Skeletal muscle tissue (tissue), 4 donors: ENCODE measurements around the gene DPF3. TPM values are rescaled to one million over a fixed set of nuclear protein-coding genes. Genes with fewer than 3 reads are reported as not detected.

Source experiments
- H3K27ac ChIP-seq: one replicate; pipeline ENCODE4 v1.7.0; 2013; ENCODE audit warnings: mild to moderate bottlenecking, low read depth, low read length, inconsistent platforms
- H3K27me3 ChIP-seq, 3 donors: one replicate each; pipeline ENCODE4 v1.7.0; 2013; ENCODE audit warnings: low read length in 3 of 3; ENCODE audit not compliant: control insufficient read depth in 3 of 3, insufficient read depth in 3 of 3
- H3K36me3 ChIP-seq, 3 donors: one replicate each; pipeline ENCODE4 v1.7.0; 2013; ENCODE audit warnings: low read length in 3 of 3; ENCODE audit not compliant: control insufficient read depth in 3 of 3, insufficient read depth in 3 of 3
- H3K4me1 ChIP-seq, 3 donors: one replicate each; pipeline ENCODE4 v1.7.0; 2013; ENCODE audit warnings: low read length in 3 of 3, mild to moderate bottlenecking in 3 of 3; ENCODE audit not compliant: control insufficient read depth in 3 of 3, insufficient read depth in 3 of 3
- H3K4me3 ChIP-seq, 3 donors: one replicate each; pipeline ENCODE4 v1.7.0; 2013; ENCODE audit warnings: low read length in 3 of 3
- H3K9ac ChIP-seq, 3 donors: one replicate each; pipeline ENCODE4 v1.7.0; 2013; ENCODE audit warnings: low read length in 3 of 3, mild to moderate bottlenecking in 3 of 3, moderate library complexity in 2 of 3, low read depth in 1 of 3
- H3K9me3 ChIP-seq, 3 donors: one replicate each; pipeline ENCODE4 v1.7.0; 2013; ENCODE audit warnings: low read length in 3 of 3; ENCODE audit not compliant: control insufficient read depth in 3 of 3
- total RNA-seq: library from RNA; depleted of rRNA; stranded (reverse); fragments of >200 nt; gene quantifications from one replicate; pipeline ENCODE4 v1.2.3, GENCODE V29; 2014
- donor health status: Osteomylitis.

DPF3 gene
- total RNA-seq, 1 donor from 2014 or later, result 1.6 TPM

DNA sequence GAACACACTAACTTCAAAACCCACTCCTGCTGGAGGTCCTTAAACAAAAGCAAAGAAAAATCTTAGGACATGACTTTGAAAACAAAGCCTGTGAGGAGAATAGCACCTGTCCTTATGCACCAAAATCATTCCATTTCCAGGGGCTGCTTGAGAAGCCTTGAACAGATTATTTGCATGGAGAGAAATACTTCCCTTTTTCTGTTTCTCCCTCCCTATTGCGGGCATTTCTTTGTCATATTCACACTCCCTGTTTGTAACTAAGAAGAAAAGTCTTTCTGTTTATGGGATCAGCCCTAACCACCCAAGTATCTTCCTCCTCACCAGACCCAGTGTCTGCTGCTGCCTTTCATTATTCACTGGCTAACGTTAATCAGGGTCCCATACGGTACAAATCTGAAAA is 218.8 kb downstream of the DPF3 start:
- H3K27me3 ChIP-seq, result no peaks in the 10 kb centered on the region
- no peak overlapping the region for H3K4me3 ChIP-seq
- peaks cover 6 to 15% (median 6%) of the 10 kb centered on the region in 3 donors for H3K36me3 ChIP-seq
- no peak overlapping the region for H3K9ac ChIP-seq
- no peaks in the 10 kb centered on the region for H3K9me3 ChIP-seq
- H3K27ac ChIP-seq, result no peak overlapping the region
- H3K4me1 ChIP-seq, result peaks cover 0 to 20% (median 14%) of the 10 kb centered on the region in 3 donors

DNA sequence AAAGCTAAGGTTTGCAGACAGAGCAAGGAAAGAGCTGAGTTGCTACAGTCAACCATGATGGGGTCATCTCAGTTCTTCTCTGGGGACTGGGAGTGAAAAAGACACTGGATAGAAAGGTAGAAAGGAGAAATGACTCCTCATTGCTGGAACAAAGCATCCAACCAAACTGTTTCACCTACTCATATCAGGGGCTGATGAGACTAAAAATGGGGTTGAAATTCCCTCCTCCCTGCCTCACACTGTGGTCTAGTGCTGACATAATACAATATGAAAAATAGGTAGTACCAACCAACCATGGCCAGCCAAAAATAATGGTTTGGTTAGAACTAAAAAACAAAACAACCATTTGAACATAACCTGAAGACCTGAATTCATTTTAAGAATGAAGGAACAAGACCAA is 220.7 kb downstream of the DPF3 start:
- no peak overlapping the region for H3K27ac ChIP-seq
- peaks cover 8 to 20% (median 15%) of the 10 kb centered on the region in 3 donors for H3K36me3 ChIP-seq
- H3K9ac ChIP-seq, result no peak overlapping the region
- H3K9me3 ChIP-seq, result no peaks in the 10 kb centered on the region
- no peak overlapping the region for H3K4me3 ChIP-seq
- peaks cover 0 to 9% (median 6%) of the 10 kb centered on the region in 3 donors for H3K4me1 ChIP-seq
- no peaks in the 10 kb centered on the region for H3K27me3 ChIP-seq

DNA sequence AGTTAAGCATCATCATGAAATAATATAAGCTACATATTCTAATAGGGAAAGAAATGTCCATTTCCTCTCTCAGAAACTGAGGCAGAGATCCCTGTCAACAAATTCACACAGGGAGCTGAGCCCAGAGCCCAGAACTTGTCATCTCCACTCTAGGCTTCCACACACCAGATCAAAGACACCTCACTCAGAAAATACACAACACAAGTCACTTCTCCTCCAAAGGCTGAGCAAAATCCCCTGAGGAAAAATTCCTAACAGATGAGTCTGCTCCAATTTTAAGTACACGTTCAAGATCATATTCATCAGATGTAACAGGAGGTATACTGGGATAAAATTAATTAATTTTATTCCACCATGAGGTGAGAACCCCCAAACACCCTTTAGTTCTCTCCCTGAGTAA is 227.3 kb downstream of the DPF3 start:
- no peaks in the 10 kb centered on the region for H3K9me3 ChIP-seq
- H3K4me3 ChIP-seq, result no peak overlapping the region
- no peaks in the 10 kb centered on the region for H3K4me1 ChIP-seq
- no peak overlapping the region for H3K9ac ChIP-seq
- no peak overlapping the region for H3K27ac ChIP-seq
- H3K36me3 ChIP-seq, result peaks cover 2 to 9% (median 5%) of the 10 kb centered on the region in 3 donors
- no peaks in the 10 kb centered on the region for H3K27me3 ChIP-seq

DNA sequence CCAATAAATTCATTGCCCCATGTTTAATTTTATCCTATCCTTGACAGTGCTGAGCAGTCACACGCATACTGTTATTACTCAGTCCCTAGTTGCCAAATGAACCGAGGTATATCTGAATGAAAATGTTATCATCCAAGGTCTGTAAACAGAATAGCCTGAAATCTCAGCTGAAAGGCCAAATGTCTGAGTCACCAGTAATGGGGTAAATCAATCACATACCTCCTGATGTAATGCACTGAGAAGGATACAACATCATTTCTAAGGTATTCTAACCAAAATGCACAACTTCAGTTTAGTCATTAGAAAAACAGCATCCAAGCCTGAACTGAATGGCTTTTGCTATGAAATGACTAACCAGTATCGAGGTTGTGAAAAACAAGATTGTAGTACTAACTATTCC is 228.6 kb downstream of the DPF3 start:
- Histone ChIP-seq H3K4me3 (no peak overlapping the region), H3K27ac (no peak overlapping the region), H3K9ac (no peak overlapping the region), H3K36me3 (peaks cover 7 to 14% (median 8%) of the 10 kb centered on the region in 3 donors), H3K9me3 (no peaks in the 10 kb centered on the region), H3K4me1 (no peaks in the 10 kb centered on the region), H3K27me3 (no peaks in the 10 kb centered on the region)

DNA sequence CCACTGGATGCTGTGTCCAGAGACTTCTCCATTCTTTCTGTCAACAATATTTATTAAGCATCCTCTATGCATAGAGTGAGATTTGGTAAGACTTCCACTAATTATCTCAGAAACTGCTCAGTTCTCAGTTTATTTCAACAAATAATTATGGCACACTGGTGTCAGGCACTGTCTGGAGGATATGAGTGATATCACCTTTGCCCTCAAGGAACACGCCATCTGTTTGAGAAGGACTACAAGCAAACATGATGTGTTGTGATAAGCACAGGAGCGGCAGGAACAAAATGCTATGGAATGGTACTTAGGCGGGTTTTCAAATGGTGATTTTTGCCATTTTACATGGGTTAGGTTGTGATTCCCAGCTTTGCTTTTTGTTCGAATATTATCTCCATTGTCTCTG is 229.2 kb downstream of the DPF3 start:
- H3K4me3 ChIP-seq, result no peak overlapping the region
- peaks cover 5 to 12% (median 5%) of the 10 kb centered on the region in 3 donors for H3K36me3 ChIP-seq
- no peaks in the 10 kb centered on the region for H3K9me3 ChIP-seq
- no peak overlapping the region for H3K27ac ChIP-seq
- H3K9ac ChIP-seq, result no peak overlapping the region
- no peaks in the 10 kb centered on the region for H3K27me3 ChIP-seq
- no peaks in the 10 kb centered on the region for H3K4me1 ChIP-seq

DNA sequence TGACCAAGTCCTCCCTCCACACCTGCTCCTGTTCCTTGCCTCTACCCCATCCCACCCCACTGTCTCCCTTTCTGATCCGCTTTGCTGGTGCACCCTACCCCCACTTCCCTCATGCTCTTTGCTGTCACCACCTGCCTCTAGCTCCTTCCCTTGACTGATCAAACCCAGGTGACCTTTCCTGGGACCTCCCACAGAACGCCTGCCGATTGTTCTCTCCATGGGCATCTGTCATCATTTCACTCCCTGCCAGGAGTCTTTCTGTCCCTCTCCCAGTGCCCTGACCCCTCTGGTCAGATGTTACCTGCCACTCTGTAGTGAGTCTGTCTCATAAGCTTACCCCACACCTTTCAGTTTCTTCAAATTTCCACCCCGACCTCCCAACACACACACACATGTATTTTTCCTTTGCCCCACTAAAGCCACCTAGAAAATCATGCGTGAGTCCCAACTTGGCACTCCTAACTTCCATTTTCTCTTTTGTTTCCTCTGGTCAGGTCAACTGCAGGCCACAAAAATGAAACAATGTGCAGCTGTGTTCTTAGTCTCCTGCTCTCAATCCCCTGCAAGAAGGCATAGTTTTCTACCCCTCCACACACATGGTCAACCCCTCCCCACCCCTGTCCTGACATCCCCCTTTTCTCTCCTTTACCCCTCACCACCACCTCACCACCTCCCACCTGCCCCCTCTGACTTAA is 229.8 kb downstream of the DPF3 start:
- Histone ChIP-seq H3K4me1 (no peaks in the 10 kb centered on the region), H3K9ac (no peak overlapping the region), H3K9me3 (no peaks in the 10 kb centered on the region), H3K4me3 (no peak overlapping the region), H3K36me3 (peaks cover 5 to 7% (median 5%) of the 10 kb centered on the region in 3 donors), H3K27me3 (no peaks in the 10 kb centered on the region), H3K27ac (no peak overlapping the region)

DNA sequence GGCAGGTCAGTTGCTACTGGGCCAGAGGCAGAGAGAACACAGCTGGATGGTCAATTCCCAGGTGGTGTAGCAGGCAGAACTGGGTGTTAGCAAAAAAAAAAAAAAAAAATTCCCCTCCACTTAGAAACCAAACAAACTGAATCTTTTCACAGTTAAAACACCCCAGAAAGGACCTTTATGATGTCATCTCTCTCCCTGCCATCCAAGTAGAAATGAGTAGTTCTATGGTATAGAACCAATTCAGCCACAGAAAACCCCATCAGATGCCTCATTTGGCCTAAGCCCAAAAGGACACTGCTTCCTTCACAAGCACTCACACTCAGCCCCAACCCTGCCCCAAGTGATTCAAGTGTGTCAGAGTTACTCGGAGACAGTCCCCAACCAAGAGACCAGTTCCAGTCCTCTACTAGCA is 230.8 kb downstream of the DPF3 start:
- H3K4me3 ChIP-seq, result no peak overlapping the region
- no peaks in the 10 kb centered on the region for H3K27me3 ChIP-seq
- H3K9me3 ChIP-seq, result no peaks in the 10 kb centered on the region
- no peaks in the 10 kb centered on the region for H3K4me1 ChIP-seq
- no peak overlapping the region for H3K9ac ChIP-seq
- H3K27ac ChIP-seq, result no peak overlapping the region
- peaks cover 2 to 5% (median 5%) of the 10 kb centered on the region in 3 donors for H3K36me3 ChIP-seq

DNA sequence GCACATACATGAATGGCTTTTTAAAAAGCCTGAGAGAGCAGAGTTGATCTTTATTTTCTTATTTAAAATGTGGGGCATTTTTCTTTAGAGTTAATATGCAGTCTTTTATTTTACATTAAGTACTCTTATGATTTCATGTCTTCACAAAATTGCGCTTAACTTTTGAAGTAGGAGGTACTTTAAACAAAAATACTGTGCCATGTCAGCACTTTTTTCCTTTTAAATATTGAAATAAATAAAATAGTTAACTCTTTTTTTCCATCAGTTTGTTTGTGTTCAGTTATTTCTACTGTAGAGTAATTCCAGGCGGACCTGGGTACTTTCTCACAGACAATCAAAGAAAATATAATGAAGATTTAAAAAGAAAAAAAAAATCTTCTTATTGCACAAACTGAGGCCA is 231.7 kb downstream of the DPF3 start:
- Histone ChIP-seq H3K27ac (no peak overlapping the region), H3K27me3 (no peaks in the 10 kb centered on the region), H3K36me3 (peaks cover 2 to 5% (median 5%) of the 10 kb centered on the region in 3 donors)

DNA sequence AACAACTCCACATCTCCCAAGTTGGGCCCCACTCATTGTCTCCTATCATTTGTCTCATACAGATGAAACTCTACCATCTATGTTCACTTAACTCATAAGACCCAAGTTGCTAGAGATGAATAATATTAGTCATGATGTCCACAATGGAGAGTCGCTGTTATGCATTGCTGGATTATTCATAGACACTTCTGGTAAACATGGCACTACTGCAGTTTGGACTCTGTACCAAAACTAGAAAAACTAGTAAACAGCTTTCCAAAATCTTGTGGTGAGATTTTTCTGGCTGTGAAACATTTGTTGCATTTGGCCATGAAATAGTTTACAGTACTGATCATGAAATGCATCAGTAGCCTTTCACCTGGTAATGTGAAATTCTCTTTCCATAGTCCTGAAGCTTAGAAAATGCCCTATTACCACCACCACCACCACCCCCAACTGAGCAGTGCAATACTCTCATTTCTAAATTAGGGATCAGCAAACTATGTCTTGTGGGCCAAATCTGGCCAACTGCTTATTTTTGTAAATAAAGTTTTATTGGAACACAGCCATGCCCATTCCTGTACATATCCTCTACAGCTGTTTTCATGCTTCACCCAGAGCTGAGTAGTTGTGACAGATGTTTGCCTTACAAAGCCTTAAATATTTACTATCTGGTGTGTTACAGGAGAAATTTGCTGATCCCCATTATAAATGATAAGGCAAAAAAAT is 236.5 kb downstream of the DPF3 start:
- no peaks in the 10 kb centered on the region for H3K27me3 ChIP-seq
- no peak overlapping the region for H3K4me3 ChIP-seq
- peaks cover 2 to 5% (median 5%) of the 10 kb centered on the region in 3 donors for H3K36me3 ChIP-seq
- H3K4me1 ChIP-seq, result peaks cover 0 to 1% (median 0%) of the 10 kb centered on the region in 3 donors
- no peak overlapping the region for H3K27ac ChIP-seq
- H3K9ac ChIP-seq, result no peak overlapping the region
- H3K9me3 ChIP-seq, result no peaks in the 10 kb centered on the region

More for the DNA sequence above, 231.7 kb downstream of the DPF3 start:
- Histone ChIP-seq H3K4me1 (no peaks in the 10 kb centered on the region), H3K9ac (no peak overlapping the region), H3K4me3 (no peak overlapping the region), H3K9me3 (no peaks in the 10 kb centered on the region)

DNA sequence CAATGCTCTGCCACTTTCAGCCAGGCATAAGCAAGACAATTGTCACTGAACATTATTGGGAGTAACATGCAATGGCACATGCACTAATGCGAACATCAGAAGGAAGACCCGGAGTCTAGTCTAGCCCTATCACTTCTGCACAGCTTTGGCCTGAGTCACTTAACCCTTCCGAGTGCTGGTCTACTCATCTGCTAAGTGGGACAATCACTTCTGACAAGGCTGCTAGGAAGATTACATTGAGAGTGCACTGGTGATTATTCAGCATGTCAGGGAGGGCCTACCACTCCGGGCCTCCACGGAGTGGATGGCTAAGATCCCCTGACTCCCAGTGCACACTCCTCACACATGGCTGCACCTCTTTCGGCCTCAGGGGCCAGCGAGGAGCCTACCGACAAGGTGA is 240.9 kb downstream of the DPF3 start:
- H3K27ac ChIP-seq, result no peak overlapping the region
- H3K27me3 ChIP-seq, result no peaks in the 10 kb centered on the region
- H3K9me3 ChIP-seq, result no peaks in the 10 kb centered on the region
- peaks cover 16 to 22% (median 19%) of the 10 kb centered on the region in 3 donors for H3K4me1 ChIP-seq
- no peak overlapping the region for H3K9ac ChIP-seq
- no peaks in the 10 kb centered on the region for H3K36me3 ChIP-seq
- H3K4me3 ChIP-seq, result no peak overlapping the region
